B cell (primary cell): ENCODE results near the gene PARD3B. TPM values are rescaled to one million over a fixed set of nuclear protein-coding genes. Genes with fewer than 3 reads are reported as not detected.

Experiments used
- ATAC-seq: fragments of 200-7000 bp; cut with Tn5 transposase; one replicate; pipeline ENCODE4 v1.10.0; 2021; ENCODE audit warnings: low read depth, mild to moderate bottlenecking, moderate number of reproducible peaks, moderate library complexity
- CTCF ChIA-PET: fragments of 350-600 bp; sonication (Branson Sonifier 250); formaldehyde crosslinking; loops from one replicate; lab custom pipeline; 2021; ENCODE audit warnings: antibody characterized with exemption, inconsistent platforms; lab: Charles Lee
- POLR2A ChIA-PET: fragments of 350-600 bp; sonication (Branson Sonifier 250); formaldehyde crosslinking; loops from one replicate; lab custom pipeline; 2021; ENCODE audit warnings: antibody characterized with exemption; lab: Charles Lee
- DNase-seq: peaks from one replicate; pipeline ENCODE4 v3.0.0; 2013
- H2AFZ ChIP-seq: 2 replicates; pipeline ENCODE4 v1.6.1; 2012; ENCODE audit warnings: mild to moderate bottlenecking, low read depth, low read length; ENCODE audit not compliant: insufficient read depth, poor library complexity, severe bottlenecking
- H3K27ac ChIP-seq, 2 donors: 1 replicate in 1 of 2; 2 replicates in 1 of 2; pipeline ENCODE4 v1.5.1; 2012 to 2013; ENCODE audit warnings: low read length in 2 of 2, mild to moderate bottlenecking in 2 of 2, moderate library complexity in 1 of 2
- H3K27me3 ChIP-seq, 4 experiments: fragments of 200-600 bp in 1 of 4; sonication (generic) in 1 of 4; replicated peaks in 1 of 4; 1 replicate in 2 of 4; 2 replicates in 2 of 4; pipeline versions ENCODE4 v1.6.1 to v1.7.0; 2013 to 2016; ENCODE audit warnings: low read length in 3 of 4, mild to moderate bottlenecking in 2 of 4, mixed read lengths in 1 of 4, moderate library complexity in 1 of 4; ENCODE audit not compliant: insufficient read depth in 4 of 4, control insufficient read depth in 3 of 4; ENCODE audit errors: control extremely low read depth in 1 of 4
- H3K36me3 ChIP-seq, 2 experiments: replicated peaks in 1 of 2; 1 replicate in 1 of 2; 2 replicates in 1 of 2; pipeline versions ENCODE4 v1.6.1 to v1.7.1; 2013; ENCODE audit warnings: low read length in 1 of 2; ENCODE audit not compliant: insufficient read depth in 2 of 2, control insufficient read depth in 1 of 2; ENCODE audit errors: control extremely low read depth in 1 of 2, extremely low read depth in 1 of 2
- H3K4me1 ChIP-seq, 2 donors: fragments of 200-600 bp in 1 of 2; sonication (generic) in 1 of 2; 1 replicate in 1 of 2; 2 replicates in 1 of 2; pipeline versions ENCODE4 v1.5.1 to v1.6.1; 2013 to 2017; ENCODE audit warnings: low read length in 2 of 2; ENCODE audit not compliant: control insufficient read depth in 2 of 2, insufficient read depth in 2 of 2
- H3K4me2 ChIP-seq: replicated peaks from 2 replicates; pipeline ENCODE3; 2012; ENCODE audit warnings: mild to moderate bottlenecking, low read depth, low read length; ENCODE audit not compliant: poor library complexity, severe bottlenecking
- H3K4me3 ChIP-seq, 5 experiments: fragments of 200-600 bp in 1 of 5; sonication (generic) in 1 of 5; 1 replicate in 3 of 5; 2 replicates in 2 of 5; pipeline versions ENCODE4 v1.5.1 to v1.7.0; 2011 to 2016; ENCODE audit warnings: low read length in 4 of 5, mild to moderate bottlenecking in 4 of 5, low read depth in 2 of 5, control low read depth in 1 of 5, moderate library complexity in 1 of 5; ENCODE audit not compliant: insufficient read depth in 1 of 5; ENCODE audit errors: control extremely low read depth in 1 of 5, extremely low read depth in 1 of 5
- H3K79me2 ChIP-seq: fragments of 200-600 bp; sonication (generic); one replicate; pipeline ENCODE4 v1.6.0; 2016; ENCODE audit warnings: low read length; ENCODE audit not compliant: control insufficient read depth, insufficient read depth
- H3K9ac ChIP-seq: fragments of 200-600 bp; sonication (generic); 2 replicates; pipeline ENCODE4 v1.6.1; 2017; ENCODE audit warnings: mild to moderate bottlenecking, low read length, moderate library complexity
- H3K9me3 ChIP-seq, 3 donors: one replicate each; pipeline versions ENCODE4 v1.6.1 to v1.7.1; 2013; ENCODE audit warnings: low read length in 2 of 3; ENCODE audit not compliant: control insufficient read depth in 2 of 3, insufficient read depth in 1 of 3; ENCODE audit errors: control extremely low read depth in 1 of 3
- H4K20me1 ChIP-seq: 2 replicates; pipeline ENCODE4 v1.6.0; 2012; ENCODE audit warnings: mild to moderate bottlenecking, low read length; ENCODE audit not compliant: insufficient read depth, control insufficient read depth, poor library complexity, severe bottlenecking
- H3K27ac Mint-ChIP-seq: one replicate; pipeline ENCODE4 v1.8.0; 2021; ENCODE audit warnings: mixed read lengths
- H3K27me3 Mint-ChIP-seq: one replicate; pipeline ENCODE4 v1.8.0; 2021; ENCODE audit warnings: mixed read lengths
- H3K4me1 Mint-ChIP-seq: one replicate; pipeline ENCODE4 v1.8.0; 2021; ENCODE audit warnings: mixed read lengths
- H3K4me3 Mint-ChIP-seq: one replicate; pipeline ENCODE4 v1.8.0; 2021; ENCODE audit warnings: mixed read lengths
- H3K9me3 Mint-ChIP-seq: one replicate; pipeline ENCODE4 v1.8.0; 2022; ENCODE audit warnings: mixed read lengths; ENCODE audit not compliant: insufficient read depth
- EZH2 ChIP-seq: IDR thresholded peaks from 2 replicates; pipeline ENCODE4 v1.6.1; 2012; ENCODE audit warnings: borderline replicate concordance, low read depth, mild to moderate bottlenecking, moderate library complexity, low read length; ENCODE audit not compliant: insufficient read depth, poor library complexity, severe bottlenecking
- WGBS: methylation state at CpG from one replicate; pipeline ENCODE4 v1.1.5; 2013; ENCODE audit warnings: missing lambda C conversion rate; ENCODE audit not compliant: insufficient coverage; 5-methylcytosine and 5-hydroxymethylcytosine counted together
- intact Hi-C: fragments of 100-400 bp; cut with micrococcal nuclease; formaldehyde crosslinking; loops from one replicate; pipeline ENCODE4 v1.10.0; 2022
- polyA plus RNA-seq: library from polyadenylated mRNA; depleted of rRNA; stranded (reverse); fragments of >200 nt; gene quantifications from 2 replicates; pipeline ENCODE4 v1.2.3, GENCODE V29; 2012
- total RNA-seq, 2 donors: library from RNA; stranded (reverse); fragments of 120-200 nt in 1 of 2; gene quantifications; 1 replicate in 1 of 2; 2 replicates in 1 of 2; pipeline versions ENCODE4 v1.2.3 to v1.2.4, GENCODE V29; 2013 to 2022
- TF ChIP-seq, protein P1 (sequence below): fragments of 200-600 bp; IDR thresholded peaks from one replicate; pipeline ENCODE4 v1.8.0; 2022; ENCODE audit warnings: antibody characterized with exemption, mild to moderate bottlenecking

Gene PARD3B
- total and polyA plus RNA-seq, 2 donors (not counting 1 experiment from before 2014, with no cell fraction given), result not detected

DNA sequence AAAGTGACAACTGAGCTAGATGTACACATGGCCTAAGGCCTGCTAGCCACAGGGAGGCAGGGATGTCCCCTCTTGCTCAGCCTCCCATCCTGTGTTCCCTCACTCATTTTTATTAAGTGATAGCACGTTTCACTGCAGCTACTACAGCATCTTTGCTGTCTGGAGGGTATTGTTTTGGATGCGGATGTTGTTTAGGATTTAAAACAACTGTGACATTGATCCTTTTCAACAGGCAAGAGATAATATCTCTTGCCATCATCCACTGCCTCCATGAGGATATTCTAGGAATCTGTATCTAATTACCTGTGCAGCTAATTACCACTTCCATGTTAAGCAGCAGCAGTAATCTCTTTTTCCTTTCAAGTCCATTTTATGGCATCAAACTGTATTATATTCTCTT is 345.4 kb downstream of the PARD3B start:
- ATAC-seq (no peak), DNase-seq (no peak)
- H2AFZ ChIP-seq, result no peak overlapping the region
- TF ChIP-seq EZH2, result no peak
- TF ChIP-seq, protein P1, sequence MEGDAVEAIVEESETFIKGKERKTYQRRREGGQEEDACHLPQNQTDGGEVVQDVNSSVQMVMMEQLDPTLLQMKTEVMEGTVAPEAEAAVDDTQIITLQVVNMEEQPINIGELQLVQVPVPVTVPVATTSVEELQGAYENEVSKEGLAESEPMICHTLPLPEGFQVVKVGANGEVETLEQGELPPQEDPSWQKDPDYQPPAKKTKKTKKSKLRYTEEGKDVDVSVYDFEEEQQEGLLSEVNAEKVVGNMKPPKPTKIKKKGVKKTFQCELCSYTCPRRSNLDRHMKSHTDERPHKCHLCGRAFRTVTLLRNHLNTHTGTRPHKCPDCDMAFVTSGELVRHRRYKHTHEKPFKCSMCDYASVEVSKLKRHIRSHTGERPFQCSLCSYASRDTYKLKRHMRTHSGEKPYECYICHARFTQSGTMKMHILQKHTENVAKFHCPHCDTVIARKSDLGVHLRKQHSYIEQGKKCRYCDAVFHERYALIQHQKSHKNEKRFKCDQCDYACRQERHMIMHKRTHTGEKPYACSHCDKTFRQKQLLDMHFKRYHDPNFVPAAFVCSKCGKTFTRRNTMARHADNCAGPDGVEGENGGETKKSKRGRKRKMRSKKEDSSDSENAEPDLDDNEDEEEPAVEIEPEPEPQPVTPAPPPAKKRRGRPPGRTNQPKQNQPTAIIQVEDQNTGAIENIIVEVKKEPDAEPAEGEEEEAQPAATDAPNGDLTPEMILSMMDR, result no peak
- H3K27me3 ChIP-seq, result no peaks in the 10 kb centered on the region
- no peaks in the 10 kb centered on the region for H3K36me3 ChIP-seq
- H3K27me3 Mint-ChIP-seq, result no peaks in the 10 kb centered on the region
- ChIA-PET POLR2A (no interaction called here), CTCF (no interaction called here)
- H3K4me2 ChIP-seq, result no peak overlapping the region
- H3K27ac ChIP-seq, result no peak overlapping the region
- WGBS, result no CpG with 5 or more reads among the region's 2 CpGs
- no peak overlapping the region for H3K4me3 Mint-ChIP-seq
- no peak overlapping the region for H3K9ac ChIP-seq
- intact Hi-C loops, result no loop called here
- H3K27ac Mint-ChIP-seq, result no peak overlapping the region
- H3K4me1 ChIP-seq, result no peaks in the 10 kb centered on the region
- no peaks in the 10 kb centered on the region for H3K4me1 Mint-ChIP-seq
- no peak overlapping the region for H3K4me3 ChIP-seq
- no peaks in the 10 kb centered on the region for H4K20me1 ChIP-seq
- no peaks in the 10 kb centered on the region for H3K9me3 ChIP-seq
- H3K9me3 Mint-ChIP-seq, result no peaks in the 10 kb centered on the region
- H3K79me2 ChIP-seq, result no peaks in the 10 kb centered on the region

DNA sequence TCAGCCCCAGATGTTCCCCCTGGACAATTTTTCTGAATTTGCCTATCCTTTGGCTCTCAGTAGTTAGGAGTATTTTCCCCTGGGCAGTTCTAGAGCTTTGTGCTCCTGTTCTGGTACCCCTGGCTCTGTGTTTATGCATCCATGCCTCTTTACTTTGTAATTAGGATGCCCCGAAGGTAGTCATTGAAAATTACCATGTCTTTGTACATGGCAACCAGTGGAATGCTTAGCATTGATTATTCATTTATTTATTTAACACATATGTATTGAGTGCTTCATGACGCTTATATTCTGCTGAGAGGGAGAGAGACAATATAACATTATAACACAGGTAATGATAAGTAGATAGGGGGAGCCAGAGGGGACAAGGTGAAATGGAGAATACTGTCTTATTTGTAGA is 346.5 kb downstream of the PARD3B start:
- no peak overlapping the region for H3K27ac Mint-ChIP-seq
- no peak overlapping the region for H3K27ac ChIP-seq
- H4K20me1 ChIP-seq, result no peaks in the 10 kb centered on the region
- H3K4me3 Mint-ChIP-seq, result no peak overlapping the region
- ChIA-PET CTCF (no interaction called here), POLR2A (no interaction called here)
- TF ChIP-seq, protein P1, result no peak
- no peak for TF ChIP-seq EZH2
- H3K79me2 ChIP-seq, result no peaks in the 10 kb centered on the region
- H3K36me3 ChIP-seq, result no peaks in the 10 kb centered on the region
- no peaks in the 10 kb centered on the region for H3K9me3 ChIP-seq
- WGBS, result no CpG with 5 or more reads among the region's 2 CpGs
- intact Hi-C loops, result no loop called here
- DNase-seq, result no peak
- no peaks in the 10 kb centered on the region for H3K4me1 ChIP-seq
- H3K4me1 Mint-ChIP-seq, result no peaks in the 10 kb centered on the region
- ATAC-seq, result no peak
- H3K4me2 ChIP-seq, result no peak overlapping the region
- H2AFZ ChIP-seq, result no peak overlapping the region
- H3K9ac ChIP-seq, result no peak overlapping the region
- H3K4me3 ChIP-seq, result no peak overlapping the region
- no peaks in the 10 kb centered on the region for H3K27me3 Mint-ChIP-seq
- no peaks in the 10 kb centered on the region for H3K27me3 ChIP-seq
- H3K9me3 Mint-ChIP-seq, result no peaks in the 10 kb centered on the region
